ENCODE data around the gene LSM4. TPM values are rescaled to one million over a fixed set of nuclear protein-coding genes. Genes with fewer than 3 reads are reported as not detected.

LSM4 gene
- total and polyA plus RNA-seq, 2 of the 13 experiments (the other 11 are each of a cell fraction or from before 2014, with no cell fraction given), result 65.8 to 166 TPM

GRCh38 chr19:18279516-18280246 is 43.2 kb downstream of the LSM4 start (continued):
- TF ChIP-seq RERE (CRISPR knock-in tag; IDR thresholded peaks at IDR 0.05; ENCODE audit: low read depth) (no peak), AGO2 (optimal IDR thresholded peaks at IDR 0.05; ENCODE audit: low read depth, low read length) (peak; percentile 93), GABPB1 (CRISPR knock-in tag; IDR thresholded peaks at IDR 0.05) (peak; percentile 47; the same call in 1 of the 2 replicates), FUBP1 (CRISPR knock-in tag; IDR thresholded peaks at IDR 0.05; ENCODE audit: borderline replicate concordance) (no peak), ZNF703 (CRISPR knock-in tag; IDR thresholded peaks at IDR 0.05; ENCODE audit: borderline replicate concordance) (no peak), ISX (CRISPR knock-in tag; conservative IDR thresholded peaks at IDR 0.05) (no peak), SRSF4 (IDR thresholded peaks at IDR 0.05; ENCODE audit: low read depth, low read length, poor library complexity, severe bottlenecking) (no peak), ZBTB46 (CRISPR knock-in tag; IDR thresholded peaks at IDR 0.05; ENCODE audit: borderline replicate concordance) (no peak), GFI1 (CRISPR knock-in tag; IDR thresholded peaks at IDR 0.05; ENCODE audit: borderline replicate concordance) (peak; percentile 73), STAT6 (CRISPR knock-in tag; IDR thresholded peaks at IDR 0.05; ENCODE audit: borderline replicate concordance) (no peak), THAP7 (CRISPR knock-in tag; IDR thresholded peaks at IDR 0.05) (0 out of 2 replicates have a peak, but pooled peaks have one; percentile 73), RXRB (CRISPR knock-in tag; IDR thresholded peaks at IDR 0.05; ENCODE audit: borderline replicate concordance) (0 out of 2 replicates have a peak, but pooled peaks have one; percentile 16), FOSL2 (CRISPR knock-in tag; IDR thresholded peaks at IDR 0.05) (peak; percentile 47; the same call in 1 of the 2 replicates), HNF4A (CRISPR knock-in tag; IDR thresholded peaks at IDR 0.05) (peak; percentile 20; the same call in 1 of the 2 replicates)
